H1 (cell line): ENCODE data around the gene GNAT2. TPM values are rescaled to one million over a fixed set of nuclear protein-coding genes. Genes with fewer than 3 reads are reported as not detected.
A peak's percentile ranks its signal among the peaks of the same experiment; 100 is the strongest.

Experiments
- CTCF ChIA-PET: fragments of 300-600 bp; sonication (Branson Sonifier 250); formaldehyde crosslinking; loops from one replicate; lab custom pipeline; 2021; ENCODE audit not compliant: partially characterized antibody; lab: Charles Lee
- POLR2A ChIA-PET: fragments of 300-600 bp; sonication (Branson Sonifier 250); formaldehyde crosslinking; loops from one replicate; lab custom pipeline; 2021; ENCODE audit warnings: inconsistent platforms; ENCODE audit not compliant: partially characterized antibody; lab: Charles Lee
- DNase-seq, 2 experiments: peaks; one replicate each; pipeline versions ENCODE4 v3.0.0 to v3.0.0-alpha.2; 2010 to 2022; ENCODE audit warnings: low spot score in 2 of 2, low read depth in 1 of 2, mixed read lengths in 1 of 2
- FAIRE-seq: peaks from 2 replicates; lab custom pipeline; 2011; peaks lifted over from hg19 to GRCh38; lab: Jason Lieb, UNC
- H2AFZ ChIP-seq: 2 replicates; pipeline ENCODE4 v1.8.1; 2012; ENCODE audit warnings: low read length, inconsistent platforms
- H2AK5ac ChIP-seq: 2 replicates; pipeline ENCODE4 v1.6.1; 2013; ENCODE audit warnings: low read depth, low read length
- H2BK120ac ChIP-seq: replicated peaks from 2 replicates; pipeline ENCODE3; 2013; ENCODE audit warnings: low read depth, low read length, inconsistent platforms
- H2BK12ac ChIP-seq: 2 replicates; pipeline ENCODE4 v1.6.1; 2013; ENCODE audit warnings: low read depth, low read length
- H2BK15ac ChIP-seq: 2 replicates; pipeline ENCODE4 v1.6.1; 2013; ENCODE audit warnings: low read length
- H2BK20ac ChIP-seq: 2 replicates; pipeline ENCODE4 v1.6.1; 2013; ENCODE audit warnings: low read length
- H2BK5ac ChIP-seq: 2 replicates; pipeline ENCODE4 v1.6.1; 2013; ENCODE audit warnings: low read depth, low read length
- H3K14ac ChIP-seq: 2 replicates; pipeline ENCODE4 v1.6.1; 2013; ENCODE audit warnings: inconsistent platforms; ENCODE audit not compliant: insufficient read length
- H3K18ac ChIP-seq: 2 replicates; pipeline ENCODE4 v1.6.1; 2013; ENCODE audit warnings: low read length; ENCODE audit errors: extremely low read depth
- H3K23ac ChIP-seq: 2 replicates; pipeline ENCODE4 v1.6.1; 2013; ENCODE audit warnings: inconsistent platforms; ENCODE audit not compliant: insufficient read length
- H3K23me2 ChIP-seq: 2 replicates; pipeline ENCODE4 v1.6.1; 2013; ENCODE audit warnings: low read depth, low read length
- H3K27ac ChIP-seq: 2 replicates; pipeline ENCODE4 v1.6.1; 2011; ENCODE audit warnings: low read depth, low read length, inconsistent platforms
- H3K27me3 ChIP-seq, 4 experiments: replicated peaks in 1 of 4; 1 replicate in 1 of 4; 2 replicates in 3 of 4; pipeline versions ENCODE4 v1.6.1 to v1.8.1; 2011 to 2013; ENCODE audit warnings: low read length in 3 of 4, mild to moderate bottlenecking in 3 of 4, inconsistent platforms in 2 of 4, mixed read lengths in 2 of 4, moderate library complexity in 1 of 4; ENCODE audit not compliant: control insufficient read depth in 3 of 4, insufficient read depth in 3 of 4; ENCODE audit errors: extremely low read depth in 1 of 4
- H3K36me3 ChIP-seq, 4 experiments: 2 replicates each; pipeline versions ENCODE4 v1.6.1 to v1.8.1; 2011 to 2013; ENCODE audit warnings: mild to moderate bottlenecking in 4 of 4, low read length in 3 of 4, moderate library complexity in 2 of 4, control low read depth in 1 of 4, inconsistent platforms in 1 of 4; ENCODE audit not compliant: insufficient read depth in 4 of 4, control insufficient read depth in 2 of 4
- H3K4ac ChIP-seq: replicated peaks from 2 replicates; pipeline ENCODE3; 2013; ENCODE audit warnings: low read length, low read depth, mixed read lengths, inconsistent platforms; ENCODE audit not compliant: insufficient read length
- H3K4me1 ChIP-seq, 4 experiments: replicated peaks in 1 of 4; 1 replicate in 1 of 4; 2 replicates in 3 of 4; pipeline versions ENCODE4 v1.6.1 to v1.8.1; 2011 to 2013; ENCODE audit warnings: low read length in 3 of 4, inconsistent platforms in 2 of 4, mixed read lengths in 1 of 4; ENCODE audit not compliant: insufficient read depth in 4 of 4, control insufficient read depth in 3 of 4
- H3K4me2 ChIP-seq, 2 experiments: 2 replicates each; pipeline versions ENCODE4 v1.6.1 to v1.8.1; 2011 to 2013; ENCODE audit warnings: low read depth in 2 of 2, low read length in 2 of 2, control low read depth in 1 of 2, inconsistent platforms in 1 of 2, mild to moderate bottlenecking in 1 of 2; ENCODE audit not compliant: insufficient read depth in 1 of 2
- H3K4me3 ChIP-seq, 4 experiments: fragments of 200-600, 300-600 bp in 1 of 4; sonication (generic), shearing (Covaris generic), sonication (Bioruptor Twin) in 1 of 4; 2 replicates each; pipeline versions ENCODE4 v1.5.1 to v1.8.1; 2011 to 2016; ENCODE audit warnings: low read length in 4 of 4, low read depth in 3 of 4, control low read depth in 2 of 4, inconsistent platforms in 2 of 4, mild to moderate bottlenecking in 2 of 4, mixed read lengths in 1 of 4, moderate library complexity in 1 of 4; ENCODE audit not compliant: insufficient read depth in 2 of 4; ENCODE audit errors: extremely low read depth in 1 of 4
- H3K56ac ChIP-seq: replicated peaks from 2 replicates; pipeline ENCODE3; 2013; ENCODE audit warnings: low read depth, mild to moderate bottlenecking, mixed read lengths, low read length, inconsistent platforms; ENCODE audit not compliant: insufficient read length
- H3K79me1 ChIP-seq: 2 replicates; pipeline ENCODE4 v1.6.1; 2013; ENCODE audit warnings: low read depth, low read length, control low read depth
- H3K79me2 ChIP-seq, 2 experiments: 2 replicates each; pipeline versions ENCODE4 v1.6.1 to v1.8.1; 2012 to 2013; ENCODE audit warnings: low read length in 2 of 2, mild to moderate bottlenecking in 2 of 2, inconsistent platforms in 1 of 2; ENCODE audit not compliant: insufficient read depth in 2 of 2, control insufficient read depth in 1 of 2
- H3K9ac ChIP-seq, 4 experiments: replicated peaks in 1 of 4; 1 replicate in 1 of 4; 2 replicates in 3 of 4; pipeline versions ENCODE4 v1.6.1 to v1.8.1; 2011 to 2013; ENCODE audit warnings: low read depth in 3 of 4, low read length in 3 of 4, control low read depth in 2 of 4, mild to moderate bottlenecking in 2 of 4, moderate library complexity in 2 of 4, inconsistent platforms in 1 of 4; ENCODE audit errors: extremely low read depth in 1 of 4
- H3K9me3 ChIP-seq, 2 experiments: 2 replicates each; pipeline versions ENCODE4 v1.6.1 to v1.8.1; 2012 to 2013; ENCODE audit warnings: mild to moderate bottlenecking in 2 of 2, moderate library complexity in 2 of 2, control low read depth in 1 of 2, inconsistent platforms in 1 of 2, low read depth in 1 of 2, low read length in 1 of 2, mixed read lengths in 1 of 2; ENCODE audit not compliant: insufficient read depth in 2 of 2
- H4K20me1 ChIP-seq, 2 experiments: replicated peaks in 1 of 2; 2 replicates each; pipeline versions ENCODE3 to v1.8.1; 2011 to 2013; ENCODE audit warnings: inconsistent platforms in 2 of 2, low read length in 2 of 2, mild to moderate bottlenecking in 1 of 2; ENCODE audit not compliant: insufficient read depth in 2 of 2, control insufficient read depth in 1 of 2
- H4K5ac ChIP-seq: 2 replicates; pipeline ENCODE4 v1.6.1; 2013; ENCODE audit warnings: low read length, low read depth, mixed read lengths, inconsistent platforms; ENCODE audit not compliant: insufficient read length
- H4K8ac ChIP-seq: 2 replicates; pipeline ENCODE4 v1.8.0; 2013; ENCODE audit warnings: mild to moderate bottlenecking, moderate library complexity, low read length, inconsistent platforms; ENCODE audit not compliant: insufficient read depth; ENCODE audit errors: extremely low read depth
- H4K91ac ChIP-seq: replicated peaks from 2 replicates; pipeline ENCODE3; 2013; ENCODE audit warnings: low read length, mixed read lengths, inconsistent platforms; ENCODE audit not compliant: insufficient read length
- EP300 ChIP-seq, 2 experiments: IDR thresholded peaks; 1 replicate in 1 of 2; 2 replicates in 1 of 2; pipeline ENCODE4 v1.6.1; 2011 to 2012; ENCODE audit warnings: low read depth in 2 of 2, low read length in 2 of 2, mild to moderate bottlenecking in 2 of 2, borderline replicate concordance in 1 of 2, inconsistent platforms in 1 of 2, moderate library complexity in 1 of 2
- RXRA ChIP-seq: IDR thresholded peaks from 2 replicates; pipeline ENCODE4 v1.6.1; 2011; ENCODE audit warnings: low read depth, mild to moderate bottlenecking, low read length, moderate library complexity; ENCODE audit not compliant: insufficient read depth
- SAP30 ChIP-seq: fragments of 300-600 bp; sonication (generic); IDR thresholded peaks from 2 replicates; pipeline ENCODE4 v1.7.1; 2012; ENCODE audit warnings: low read length, moderate library complexity, mild to moderate bottlenecking, inconsistent platforms; ENCODE audit not compliant: insufficient read depth, insufficient replicate concordance
- SP4 ChIP-seq: IDR thresholded peaks from 2 replicates; pipeline ENCODE4 v1.6.1; 2012; ENCODE audit warnings: low read length, inconsistent platforms
- SRF ChIP-seq: IDR thresholded peaks from 2 replicates; pipeline ENCODE4 v1.6.1; 2011; ENCODE audit warnings: mild to moderate bottlenecking, low read depth, low read length, moderate library complexity
- WGBS, 2 experiments: shearing (Covaris generic) in 1 of 2; methylation state at CpG; one replicate each; pipeline versions ENCODE4 v1.1.6 to v1.1.7; 2013 to 2015; ENCODE audit warnings: low lambda C conversion rate in 2 of 2, mixed read lengths in 2 of 2, inconsistent platforms in 1 of 2, low coverage in 1 of 2, missing lambda C conversion rate in 1 of 2; ENCODE audit not compliant: insufficient replicate concordance in 2 of 2, insufficient coverage in 1 of 2, insufficient read length in 1 of 2; ENCODE audit errors: extremely low coverage in 1 of 2, missing lambda C conversion rate in 1 of 2; 5-methylcytosine and 5-hydroxymethylcytosine counted together
- polyA plus RNA-seq, 7 experiments: library from polyadenylated mRNA; depleted of rRNA in 3 of 7; stranded (reverse) in 5 of 7; unstranded in 2 of 7; fragments of >200 nt in 5 of 7; fragments of 200-250 nt in 2 of 7; gene quantifications; 1 replicate in 5 of 7; 2 replicates in 1 of 7; 4 replicates in 1 of 7; pipeline versions ENCODE4 v1.2.1 to v1.2.3, GENCODE V29; 2011 to 2013; ENCODE audit warnings: missing spikeins in 2 of 7, mixed read lengths in 2 of 7
- total RNA-seq: library from RNA; stranded (reverse); fragmentation: NEBNext Ultra II Directional; extraction: Animal tissue kit (Norgen Biotek cat#: 25700); gene quantifications from 2 replicates; pipeline ENCODE4 v1.2.1, GENCODE V29; 2021

GNAT2 gene
- total and polyA plus RNA-seq, 2 of the 8 experiments (the other 6 are each of a cell fraction or from before 2014, with no cell fraction given), result 0.05 TPM; not detected in 1

DNA sequence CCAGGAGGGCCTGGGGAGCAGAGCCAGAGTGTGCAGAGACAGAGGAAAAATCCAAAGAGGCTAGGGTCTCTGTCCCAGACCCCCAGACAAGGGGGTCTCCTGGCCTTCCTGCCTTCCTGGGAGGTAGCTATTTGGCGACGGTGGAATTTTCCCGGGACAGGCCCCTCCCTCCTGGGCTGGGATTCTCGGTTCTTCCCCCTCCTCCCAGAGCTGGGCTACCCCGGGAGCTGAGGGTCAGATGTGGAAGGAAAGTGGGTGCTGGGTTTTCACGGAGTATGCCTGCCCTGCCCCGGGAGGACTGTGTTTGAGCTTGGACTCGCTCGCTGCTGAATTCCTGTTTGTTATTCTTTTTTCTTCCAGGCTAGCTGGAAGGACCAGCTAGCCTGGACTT lies 980 bp upstream of the GNAT2 start:
- Histone ChIP-seq H2BK15ac (0 out of 2 replicates have a peak overlapping the region, but pooled peaks have one; percentile 13), H3K18ac (peak overlapping the region; percentile 96; the same call in 1 of the 2 replicates), H2BK12ac (0 out of 2 replicates have a peak overlapping the region, but pooled peaks have one; percentile 85), H3K23ac (no peak overlapping the region), H2AK5ac (no peak overlapping the region), H3K56ac (peak overlapping the region; percentile 64), H4K8ac (peak overlapping the region; percentile 88; the same call in 1 of the 2 replicates), H3K4me1 (peaks cover 4 to 25% (median 12%) of the 10 kb centered on the region in 4 experiments), H3K79me1 (peaks cover 17% of the 10 kb centered on the region), H2AFZ (peak overlapping the region; percentile 80; the same call in 1 of the 2 replicates), H2BK20ac (no peak overlapping the region), H3K27ac (no peak overlapping the region), H3K27me3 (no peaks in the 10 kb centered on the region), H3K36me3 (no peaks in the 10 kb centered on the region), H3K14ac (no peak overlapping the region), H3K4me3 (peak overlapping the region; percentile 69 to 85 (median 78)), H2BK120ac (no peak overlapping the region), H4K5ac (no peak overlapping the region), H4K20me1 (peaks cover 5 to 25% of the 10 kb centered on the region in 2 experiments), H3K9me3 (no peaks in the 10 kb centered on the region), H3K9ac (peak overlapping the region in 3 of 4 experiments; percentile 31 to 74 (median 65); a peak in 6 of 7 replicates), H3K4ac (peak overlapping the region; percentile 81), H3K4me2 (peak overlapping the region; percentile 91 to 94), H3K79me2 (peaks cover 0 to 37% of the 10 kb centered on the region in 2 experiments; a peak in 2 of 4 replicates), H3K23me2 (peaks cover 16% of the 10 kb centered on the region), H4K91ac (peak overlapping the region; percentile 36), H2BK5ac (peak overlapping the region; percentile 86; the same call in 1 of the 2 replicates)
- peak; percentile 83 for TF ChIP-seq SAP30
- no peak for TF ChIP-seq RXRA
- TF ChIP-seq SP4, result no peak
- TF ChIP-seq EP300 (IDR thresholded peaks at IDR 0.05; ENCODE audit: borderline replicate concordance in 1 of 2, low read depth in 2 of 2, low read length in 2 of 2), result no peak
- TF ChIP-seq SRF, result no peak
- no peak for DNase-seq
- FAIRE-seq, result no peak
- WGBS, 2 experiments, result 0% methylated on average over 8 of the region's 9 CpGs; no CpG with 5 or more reads in 1 of the 2 experiments
- ChIA-PET CTCF (interaction anchor here (0.7 to 1.7 kb wide), 12 partner anchors 10 to 338 kb away, joined by 3 to 9 read pairs (median 3); partner anchors contain the start of gene PSRC1), POLR2A (interaction anchor here (0.8 to 2.5 kb wide), 10 partner anchors 8 to 75 kb away, joined by 3 to 18 read pairs (median 5); partner anchors contain the start of gene GNAI3)
